ENCODE results near the gene PRKCZ. TPM values are rescaled to one million over a fixed set of nuclear protein-coding genes. Genes with fewer than 3 reads are reported as not detected.
A peak's percentile ranks its signal among the peaks of the same experiment; 100 is the strongest.

Gene PRKCZ
- polyA plus RNA-seq, 1 of the 3 experiments (the other 2 are of a cell fraction): 24.2 TPM

DNA sequence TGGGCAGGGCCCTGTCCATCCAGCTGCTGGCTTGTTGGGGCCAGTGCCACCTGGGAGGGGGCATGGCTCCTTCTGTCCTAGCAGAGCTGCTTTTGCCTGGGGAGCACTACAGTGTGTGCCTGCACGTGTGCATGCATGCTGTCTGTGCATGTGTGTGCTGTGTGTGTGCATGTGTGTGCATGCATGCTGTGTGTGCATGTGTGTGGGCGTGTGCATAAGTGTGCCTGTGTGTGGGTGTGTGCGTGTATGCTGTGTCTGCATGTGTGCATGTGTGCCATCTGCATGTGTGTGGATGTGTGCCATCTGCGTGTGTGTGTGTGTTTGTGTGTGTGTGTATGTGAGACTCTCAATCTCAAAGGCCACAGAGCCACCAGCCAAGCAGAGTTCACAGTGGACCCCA, 8.3 kb upstream of the PRKCZ start:
- H3K4me3 ChIP-seq (ENCODE audit: low read depth in 2 of 2, low read length in 1 of 2): no peak overlapping the region
- H3K27me3 ChIP-seq (ENCODE audit: insufficient read depth): no peaks in the 10 kb centered on the region
- ChIA-PET POLR2A (interaction anchor here (1.1 kb wide), 1 partner anchor 10 kb away, joined by 3 read pairs; no protein-coding TSS in a partner anchor), CTCF (interaction anchor here (1.1 to 8.3 kb wide), 4 partner anchors 83 to 133 kb away, joined by 4 to 268 read pairs (median 5); no protein-coding TSS in a partner anchor)
- no peaks in the 10 kb centered on the region for H3K79me2 ChIP-seq (ENCODE audit: insufficient read depth)
- no peak overlapping the region for H3K27ac ChIP-seq (ENCODE audit: low read depth in 2 of 2, low read length in 1 of 2)
- no peaks in the 10 kb centered on the region for H3K9me2 ChIP-seq
- TF ChIP-seq TAF1 (IDR thresholded peaks at IDR 0.05; ENCODE audit: borderline replicate concordance, low read depth, low read length) (no peak), TEAD4 (IDR thresholded peaks at IDR 0.05; ENCODE audit: borderline replicate concordance, insufficient read depth) (no peak), RXRA (IDR thresholded peaks at IDR 0.05; ENCODE audit: borderline replicate concordance, low read depth) (no peak), MEF2A (IDR thresholded peaks at IDR 0.05; ENCODE audit: borderline replicate concordance, low read depth) (no peak), FOXJ3 (CRISPR knock-in tag; IDR thresholded peaks at IDR 0.05) (no peak), POLR2AphosphoS5 (IDR thresholded peaks at IDR 0.05; ENCODE audit: low read depth, low read length) (no peak), FOXM1 (IDR thresholded peaks at IDR 0.05; ENCODE audit: low read depth) (no peak), ELF1 (IDR thresholded peaks at IDR 0.05) (no peak), EP300 (IDR thresholded peaks at IDR 0.05; ENCODE audit: borderline replicate concordance in 1 of 2, low read depth in 1 of 2, low read length in 1 of 2) (no peak), YY1 (IDR thresholded peaks at IDR 0.05; ENCODE audit: low read depth) (no peak), FOSL2 (IDR thresholded peaks at IDR 0.05; ENCODE audit: borderline replicate concordance, low read depth) (no peak), RFX5 (IDR thresholded peaks at IDR 0.05; ENCODE audit: low read length) (no peak)
- TF ChIP-seq, protein P1, sequence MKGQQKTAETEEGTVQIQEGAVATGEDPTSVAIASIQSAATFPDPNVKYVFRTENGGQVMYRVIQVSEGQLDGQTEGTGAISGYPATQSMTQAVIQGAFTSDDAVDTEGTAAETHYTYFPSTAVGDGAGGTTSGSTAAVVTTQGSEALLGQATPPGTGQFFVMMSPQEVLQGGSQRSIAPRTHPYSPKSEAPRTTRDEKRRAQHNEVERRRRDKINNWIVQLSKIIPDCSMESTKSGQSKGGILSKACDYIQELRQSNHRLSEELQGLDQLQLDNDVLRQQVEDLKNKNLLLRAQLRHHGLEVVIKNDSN (IDR thresholded peaks at IDR 0.05; ENCODE audit: borderline replicate concordance, low read depth): no peak
- no peak overlapping the region for H3K9ac ChIP-seq
- H3K4me1 ChIP-seq (ENCODE audit: control insufficient read depth in 1 of 2, insufficient read depth in 2 of 2, low read depth in 1 of 2, low read length in 1 of 2): no peaks in the 10 kb centered on the region; a peak in 1 of 4 replicates
- H2AFZ ChIP-seq (ENCODE audit: low read depth): no peak overlapping the region
- no peaks in the 10 kb centered on the region for H3F3A ChIP-seq (replicated peaks; ENCODE audit: insufficient read depth)
- no peaks in the 10 kb centered on the region for H3K9me3 ChIP-seq
- no peaks in the 10 kb centered on the region for H4K20me1 ChIP-seq (ENCODE audit: insufficient read depth)
- DNase-seq: no peak
- H3K36me3 ChIP-seq (replicated peaks in 1 of 2; ENCODE audit: control insufficient read depth in 1 of 2, insufficient read depth in 2 of 2, low read length in 1 of 2): no peaks in the 10 kb centered on the region
- WGBS (ENCODE audit: low lambda C conversion rate): 56% methylated on average over 3 of the region's 4 CpGs
- no peak overlapping the region for H3K4me2 ChIP-seq

DNA sequence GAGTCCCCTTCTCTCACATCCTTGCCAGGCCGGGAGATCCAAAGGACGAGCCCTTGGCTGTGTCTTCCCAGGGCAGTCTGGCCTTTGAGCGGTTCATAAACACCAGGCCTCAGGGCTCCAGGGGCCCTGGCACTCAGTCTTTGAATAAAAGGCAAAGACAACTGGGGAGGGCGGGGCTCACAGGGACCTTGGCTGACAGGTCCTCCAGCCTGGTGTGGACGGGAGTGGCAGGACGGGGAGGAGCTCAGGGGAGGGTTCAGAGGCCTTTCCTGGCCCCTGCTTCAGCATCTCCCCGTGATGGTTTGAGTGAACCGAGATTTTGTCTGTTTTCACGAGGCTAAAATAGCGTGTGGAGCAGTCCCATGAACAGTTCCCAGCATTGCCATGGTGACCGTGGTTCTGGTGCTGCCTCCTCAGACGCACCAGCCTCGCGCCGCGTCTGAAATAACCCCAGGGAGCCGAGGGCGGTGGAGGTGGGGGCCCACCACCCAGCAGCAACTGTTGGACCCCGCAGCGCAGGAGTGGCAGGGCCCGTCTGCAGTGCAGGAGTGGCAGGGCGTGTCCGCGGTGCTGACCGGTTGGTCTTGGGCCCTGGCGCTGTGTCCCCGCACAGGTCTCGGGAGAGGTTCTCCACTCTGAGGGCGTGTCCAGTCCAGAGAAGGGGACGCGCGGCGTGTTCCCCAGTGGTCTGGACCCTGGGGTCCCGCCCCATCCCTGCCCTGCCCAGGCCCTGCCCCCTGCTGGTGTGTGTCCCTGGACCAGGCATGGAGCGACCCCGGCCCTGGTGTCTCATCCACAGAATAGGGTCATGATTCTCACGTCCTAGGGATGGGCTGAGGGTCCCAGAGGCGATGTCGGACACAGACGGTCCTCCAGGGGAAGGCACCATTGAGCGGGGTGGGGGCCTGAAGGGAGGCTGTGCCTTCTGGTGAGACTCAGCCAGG, 7.1 kb upstream of the PRKCZ start:
- Histone ChIP-seq H3K4me2 (no peak overlapping the region), H3K36me3 (replicated peaks in 1 of 2; ENCODE audit: control insufficient read depth in 1 of 2, insufficient read depth in 2 of 2, low read length in 1 of 2) (no peaks in the 10 kb centered on the region), H3K27ac (ENCODE audit: low read depth in 2 of 2, low read length in 1 of 2) (no peak overlapping the region), H3K4me1 (ENCODE audit: control insufficient read depth in 1 of 2, insufficient read depth in 2 of 2, low read depth in 1 of 2, low read length in 1 of 2) (no peaks in the 10 kb centered on the region; a peak in 1 of 4 replicates), H2AFZ (ENCODE audit: low read depth) (no peak overlapping the region), H3K27me3 (ENCODE audit: insufficient read depth) (no peaks in the 10 kb centered on the region), H3F3A (replicated peaks; ENCODE audit: insufficient read depth) (no peaks in the 10 kb centered on the region), H4K20me1 (ENCODE audit: insufficient read depth) (no peaks in the 10 kb centered on the region), H3K79me2 (ENCODE audit: insufficient read depth) (no peaks in the 10 kb centered on the region), H3K4me3 (ENCODE audit: low read depth in 2 of 2, low read length in 1 of 2) (no peak overlapping the region), H3K9me3 (no peaks in the 10 kb centered on the region), H3K9me2 (no peaks in the 10 kb centered on the region), H3K9ac (no peak overlapping the region)
- ChIA-PET CTCF (interaction anchor here (0.7 to 8.3 kb wide), 13 partner anchors 11 to 134 kb away, joined by 3 to 268 read pairs (median 34); partner anchors contain the start of genes CALML6 and GABRD), POLR2A (interaction anchor here (1.5 kb wide), 1 partner anchor 82 kb away, joined by 4 read pairs; no protein-coding TSS in a partner anchor)
- peak; percentile 60 for DNase-seq
- 96% methylated on average over 15 of the region's 41 CpGs for WGBS (ENCODE audit: low lambda C conversion rate)
- TF ChIP-seq EZH2phosphoT487 (IDR thresholded peaks at IDR 0.05; ENCODE audit: borderline replicate concordance, low read depth): no peak
- TF ChIP-seq, protein P2, sequence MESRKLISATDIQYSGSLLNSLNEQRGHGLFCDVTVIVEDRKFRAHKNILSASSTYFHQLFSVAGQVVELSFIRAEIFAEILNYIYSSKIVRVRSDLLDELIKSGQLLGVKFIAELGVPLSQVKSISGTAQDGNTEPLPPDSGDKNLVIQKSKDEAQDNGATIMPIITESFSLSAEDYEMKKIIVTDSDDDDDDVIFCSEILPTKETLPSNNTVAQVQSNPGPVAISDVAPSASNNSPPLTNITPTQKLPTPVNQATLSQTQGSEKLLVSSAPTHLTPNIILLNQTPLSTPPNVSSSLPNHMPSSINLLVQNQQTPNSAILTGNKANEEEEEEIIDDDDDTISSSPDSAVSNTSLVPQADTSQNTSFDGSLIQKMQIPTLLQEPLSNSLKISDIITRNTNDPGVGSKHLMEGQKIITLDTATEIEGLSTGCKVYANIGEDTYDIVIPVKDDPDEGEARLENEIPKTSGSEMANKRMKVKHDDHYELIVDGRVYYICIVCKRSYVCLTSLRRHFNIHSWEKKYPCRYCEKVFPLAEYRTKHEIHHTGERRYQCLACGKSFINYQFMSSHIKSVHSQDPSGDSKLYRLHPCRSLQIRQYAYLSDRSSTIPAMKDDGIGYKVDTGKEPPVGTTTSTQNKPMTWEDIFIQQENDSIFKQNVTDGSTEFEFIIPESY (IDR thresholded peaks at IDR 0.05; ENCODE audit: borderline replicate concordance, low read depth): no peak
- TF ChIP-seq TEAD4 (IDR thresholded peaks at IDR 0.05; ENCODE audit: borderline replicate concordance, insufficient read depth): no peak
- no peak for TF ChIP-seq TAF1 (IDR thresholded peaks at IDR 0.05; ENCODE audit: borderline replicate concordance, low read depth, low read length)
- TF ChIP-seq POLR2AphosphoS5 (IDR thresholded peaks at IDR 0.05; ENCODE audit: low read depth, low read length): no peak
- TF ChIP-seq, protein P3, sequence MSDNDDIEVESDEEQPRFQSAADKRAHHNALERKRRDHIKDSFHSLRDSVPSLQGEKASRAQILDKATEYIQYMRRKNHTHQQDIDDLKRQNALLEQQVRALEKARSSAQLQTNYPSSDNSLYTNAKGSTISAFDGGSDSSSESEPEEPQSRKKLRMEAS (IDR thresholded peaks at IDR 0.05; ENCODE audit: low read depth): no peak
- TF ChIP-seq SMC3 (IDR thresholded peaks at IDR 0.05; ENCODE audit: low read depth, low read length): no peak
- no peak for TF ChIP-seq RXRA (IDR thresholded peaks at IDR 0.05; ENCODE audit: borderline replicate concordance, low read depth)
- TF ChIP-seq RAD21 (IDR thresholded peaks at IDR 0.05; ENCODE audit: low read length): no peak
- TF ChIP-seq, protein P4, sequence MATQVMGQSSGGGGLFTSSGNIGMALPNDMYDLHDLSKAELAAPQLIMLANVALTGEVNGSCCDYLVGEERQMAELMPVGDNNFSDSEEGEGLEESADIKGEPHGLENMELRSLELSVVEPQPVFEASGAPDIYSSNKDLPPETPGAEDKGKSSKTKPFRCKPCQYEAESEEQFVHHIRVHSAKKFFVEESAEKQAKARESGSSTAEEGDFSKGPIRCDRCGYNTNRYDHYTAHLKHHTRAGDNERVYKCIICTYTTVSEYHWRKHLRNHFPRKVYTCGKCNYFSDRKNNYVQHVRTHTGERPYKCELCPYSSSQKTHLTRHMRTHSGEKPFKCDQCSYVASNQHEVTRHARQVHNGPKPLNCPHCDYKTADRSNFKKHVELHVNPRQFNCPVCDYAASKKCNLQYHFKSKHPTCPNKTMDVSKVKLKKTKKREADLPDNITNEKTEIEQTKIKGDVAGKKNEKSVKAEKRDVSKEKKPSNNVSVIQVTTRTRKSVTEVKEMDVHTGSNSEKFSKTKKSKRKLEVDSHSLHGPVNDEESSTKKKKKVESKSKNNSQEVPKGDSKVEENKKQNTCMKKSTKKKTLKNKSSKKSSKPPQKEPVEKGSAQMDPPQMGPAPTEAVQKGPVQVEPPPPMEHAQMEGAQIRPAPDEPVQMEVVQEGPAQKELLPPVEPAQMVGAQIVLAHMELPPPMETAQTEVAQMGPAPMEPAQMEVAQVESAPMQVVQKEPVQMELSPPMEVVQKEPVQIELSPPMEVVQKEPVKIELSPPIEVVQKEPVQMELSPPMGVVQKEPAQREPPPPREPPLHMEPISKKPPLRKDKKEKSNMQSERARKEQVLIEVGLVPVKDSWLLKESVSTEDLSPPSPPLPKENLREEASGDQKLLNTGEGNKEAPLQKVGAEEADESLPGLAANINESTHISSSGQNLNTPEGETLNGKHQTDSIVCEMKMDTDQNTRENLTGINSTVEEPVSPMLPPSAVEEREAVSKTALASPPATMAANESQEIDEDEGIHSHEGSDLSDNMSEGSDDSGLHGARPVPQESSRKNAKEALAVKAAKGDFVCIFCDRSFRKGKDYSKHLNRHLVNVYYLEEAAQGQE (IDR thresholded peaks at IDR 0.05; ENCODE audit: low read depth, low read length): no peak
- no peak for TF ChIP-seq ELF1 (IDR thresholded peaks at IDR 0.05)

All from SK-N-SH (cell line).